22Rv1 (cell line): Measurements from ENCODE around the gene ATG2B.

Experiments used
- CTCF ChIP-seq: fragments of 450-650 bp; IDR thresholded peaks from 2 replicates; pipeline ENCODE4 v1.5.1; 2017; ENCODE audit warnings: mild to moderate bottlenecking
- ZFX ChIP-seq: fragments of 450-650 bp; IDR thresholded peaks from 2 replicates; pipeline ENCODE4 v1.6.1; 2017; ENCODE audit warnings: antibody characterized with exemption, borderline replicate concordance

GRCh38 chr14:96256407-96256806, 106.7 kb downstream of the ATG2B start:
- TF ChIP-seq CTCF: no peak
- TF ChIP-seq ZFX: no peak
